ENCODE data around the gene CEP41. TPM values are rescaled to one million over a fixed set of nuclear protein-coding genes. Genes with fewer than 3 reads are reported as not detected.

The CEP41 gene
- total RNA-seq, 1 donor from 2014 or later: 16.4 TPM

- DNase-seq (ENCODE audit: extremely low spot score, unreplicated experiment): no peak
- Mint-ChIP-seq H3K9me3 (ENCODE audit: unreplicated experiment) (no peaks in the 10 kb centered on the region), H3K27me3 (ENCODE audit: unreplicated experiment) (no peaks in the 10 kb centered on the region), H3K27ac (ENCODE audit: unreplicated experiment) (peak overlapping the region; percentile 33), H3K4me3 (ENCODE audit: unreplicated experiment) (no peak overlapping the region), H3K36me3 (ENCODE audit: unreplicated experiment) (no peaks in the 10 kb centered on the region), H3K4me1 (ENCODE audit: unreplicated experiment) (peaks cover 8% of the 10 kb centered on the region)
- TF ChIP-seq CTCF (IDR thresholded peaks at IDR 0.05): no peak
Observed at GRCh38 chr7:130429019-130429418, 11.8 kb downstream of the CEP41 start.

GRCh38 chr7:130426564-130426963 lies 14.3 kb downstream of the CEP41 start:
- Mint-ChIP-seq H3K4me3 (ENCODE audit: unreplicated experiment) (no peak overlapping the region), H3K9me3 (ENCODE audit: unreplicated experiment) (no peaks in the 10 kb centered on the region), H3K27me3 (ENCODE audit: unreplicated experiment) (no peaks in the 10 kb centered on the region), H3K36me3 (ENCODE audit: unreplicated experiment) (no peaks in the 10 kb centered on the region), H3K4me1 (ENCODE audit: unreplicated experiment) (peaks cover 18% of the 10 kb centered on the region), H3K27ac (ENCODE audit: unreplicated experiment) (no peak overlapping the region)
- DNase-seq (ENCODE audit: extremely low spot score, unreplicated experiment): no peak
- no peak for TF ChIP-seq CTCF (IDR thresholded peaks at IDR 0.05)

GRCh38 chr7:130425796-130426195 lies 15.0 kb downstream of the CEP41 start:
- DNase-seq (ENCODE audit: extremely low spot score, unreplicated experiment): no peak
- no peak overlapping the region for H3K4me3 Mint-ChIP-seq (ENCODE audit: unreplicated experiment)
- H3K27me3 Mint-ChIP-seq (ENCODE audit: unreplicated experiment): no peaks in the 10 kb centered on the region
- TF ChIP-seq CTCF (IDR thresholded peaks at IDR 0.05): no peak
- no peaks in the 10 kb centered on the region for H3K36me3 Mint-ChIP-seq (ENCODE audit: unreplicated experiment)
- H3K27ac Mint-ChIP-seq (ENCODE audit: unreplicated experiment): no peak overlapping the region
- H3K4me1 Mint-ChIP-seq (ENCODE audit: unreplicated experiment): peaks cover 26% of the 10 kb centered on the region
- H3K9me3 Mint-ChIP-seq (ENCODE audit: unreplicated experiment): no peaks in the 10 kb centered on the region

GRCh38 chr7:130423501-130424037 lies 17.2 kb downstream of the CEP41 start:
- H3K27me3 Mint-ChIP-seq (ENCODE audit: unreplicated experiment): no peaks in the 10 kb centered on the region
- no peaks in the 10 kb centered on the region for H3K9me3 Mint-ChIP-seq (ENCODE audit: unreplicated experiment)
- no peak overlapping the region for H3K4me3 Mint-ChIP-seq (ENCODE audit: unreplicated experiment)
- H3K27ac Mint-ChIP-seq (ENCODE audit: unreplicated experiment): no peak overlapping the region
- no peak for TF ChIP-seq CTCF (IDR thresholded peaks at IDR 0.05)
- DNase-seq (ENCODE audit: extremely low spot score, unreplicated experiment): no peak
- H3K4me1 Mint-ChIP-seq (ENCODE audit: unreplicated experiment): peaks cover 27% of the 10 kb centered on the region
- no peaks in the 10 kb centered on the region for H3K36me3 Mint-ChIP-seq (ENCODE audit: unreplicated experiment)

- Mint-ChIP-seq H3K27ac (ENCODE audit: unreplicated experiment) (peak overlapping the region; percentile 78), H3K27me3 (ENCODE audit: unreplicated experiment) (no peaks in the 10 kb centered on the region), H3K4me3 (ENCODE audit: unreplicated experiment) (no peak overlapping the region), H3K36me3 (ENCODE audit: unreplicated experiment) (no peaks in the 10 kb centered on the region), H3K4me1 (ENCODE audit: unreplicated experiment) (peaks cover 34% of the 10 kb centered on the region), H3K9me3 (ENCODE audit: unreplicated experiment) (no peaks in the 10 kb centered on the region)
- no peak for DNase-seq (ENCODE audit: extremely low spot score, unreplicated experiment)
- TF ChIP-seq CTCF (IDR thresholded peaks at IDR 0.05): no peak
Observed at GRCh38 chr7:130421684-130422083, 19.1 kb downstream of the CEP41 start.
